Muscle layer of colon (tissue), 2 donors: ENCODE results near the gene NR2F1-AS1.
A peak's percentile ranks its signal among the peaks of the same experiment; 100 is the strongest.

ENCODE experiments used
- H3K27ac ChIP-seq: one replicate; pipeline ENCODE4 v1.7.0; 2013; ENCODE audit warnings: low read depth, mild to moderate bottlenecking, low read length, moderate library complexity
- H3K27me3 ChIP-seq, 2 donors: one replicate each; pipeline ENCODE4 v1.7.0; 2013; ENCODE audit warnings: low read length in 2 of 2, mild to moderate bottlenecking in 2 of 2; ENCODE audit not compliant: insufficient read depth in 2 of 2, control insufficient read depth in 1 of 2
- H3K36me3 ChIP-seq: one replicate; pipeline ENCODE4 v1.7.0; 2013; ENCODE audit warnings: mild to moderate bottlenecking, low read length; ENCODE audit not compliant: insufficient read depth
- H3K4me1 ChIP-seq: one replicate; pipeline ENCODE4 v1.7.0; 2013; ENCODE audit warnings: mild to moderate bottlenecking, low read length; ENCODE audit not compliant: insufficient read depth
- H3K4me3 ChIP-seq, 2 donors: one replicate each; pipeline ENCODE4 v1.7.0; 2013; ENCODE audit warnings: low read length in 2 of 2, low read depth in 1 of 2, mild to moderate bottlenecking in 1 of 2, moderate library complexity in 1 of 2
- H3K9ac ChIP-seq: one replicate; pipeline ENCODE4 v1.7.0; 2013; ENCODE audit warnings: low read length
- H3K9me3 ChIP-seq: one replicate; pipeline ENCODE4 v1.7.0; 2013; ENCODE audit warnings: mild to moderate bottlenecking, low read length
- donor health status: abdominal sarcoma.
- donor health status: Adenocarcinoma of cecum.

The NR2F1-AS1 gene

GRCh38 chr5:93610581-93611272 lies 29.7 kb upstream of the NR2F1-AS1 start:
- Histone ChIP-seq H3K4me3 (no peak overlapping the region), H3K27ac (no peak overlapping the region), H3K4me1 (peaks cover 4% of the 10 kb centered on the region), H3K27me3 (peaks cover 77 to 84% of the 10 kb centered on the region in 2 donors), H3K9ac (no peak overlapping the region), H3K36me3 (no peaks in the 10 kb centered on the region), H3K9me3 (peaks cover 24% of the 10 kb centered on the region)

GRCh38 chr5:93609762-93610161 lies 28.7 kb upstream of the NR2F1-AS1 start:
- H3K4me1 ChIP-seq: peaks cover 4% of the 10 kb centered on the region
- H3K4me3 ChIP-seq: no peak overlapping the region
- H3K9ac ChIP-seq: no peak overlapping the region
- H3K27me3 ChIP-seq: peaks cover 83 to 93% of the 10 kb centered on the region in 2 donors
- H3K27ac ChIP-seq: no peak overlapping the region
- peaks cover 24% of the 10 kb centered on the region for H3K9me3 ChIP-seq
- H3K36me3 ChIP-seq: no peaks in the 10 kb centered on the region

GRCh38 chr5:93608855-93609254 lies 27.8 kb upstream of the NR2F1-AS1 start:
- no peak overlapping the region for H3K27ac ChIP-seq
- peaks cover 4% of the 10 kb centered on the region for H3K4me1 ChIP-seq
- no peak overlapping the region for H3K9ac ChIP-seq
- peaks cover 90 to 91% of the 10 kb centered on the region in 2 donors for H3K27me3 ChIP-seq
- no peak overlapping the region for H3K4me3 ChIP-seq
- peaks cover 24% of the 10 kb centered on the region for H3K9me3 ChIP-seq
- H3K36me3 ChIP-seq: no peaks in the 10 kb centered on the region

GRCh38 chr5:93607367-93608258 lies 26.6 kb upstream of the NR2F1-AS1 start:
- Histone ChIP-seq H3K27me3 (peaks cover 90 to 93% of the 10 kb centered on the region in 2 donors), H3K9ac (no peak overlapping the region), H3K9me3 (peaks cover 24% of the 10 kb centered on the region), H3K4me1 (peaks cover 4% of the 10 kb centered on the region), H3K36me3 (no peaks in the 10 kb centered on the region), H3K4me3 (peak overlapping the region in 1 of 2 donors; percentile 15), H3K27ac (no peak overlapping the region)

GRCh38 chr5:93606382-93606752 lies 25.3 kb upstream of the NR2F1-AS1 start:
- Histone ChIP-seq H3K4me1 (peaks cover 4% of the 10 kb centered on the region), H3K36me3 (no peaks in the 10 kb centered on the region), H3K9me3 (peaks cover 24% of the 10 kb centered on the region), H3K4me3 (no peak overlapping the region), H3K27ac (no peak overlapping the region), H3K27me3 (peaks cover 90 to 93% of the 10 kb centered on the region in 2 donors), H3K9ac (no peak overlapping the region)

GRCh38 chr5:93604644-93605515 lies 23.9 kb upstream of the NR2F1-AS1 start:
- no peak overlapping the region for H3K27ac ChIP-seq
- H3K4me3 ChIP-seq: no peak overlapping the region

GRCh38 chr5:93603793-93604643 lies 23.0 kb upstream of the NR2F1-AS1 start:
- peaks cover 78 to 88% of the 10 kb centered on the region in 2 donors for H3K27me3 ChIP-seq
- H3K4me1 ChIP-seq: peaks cover 4% of the 10 kb centered on the region
- no peaks in the 10 kb centered on the region for H3K36me3 ChIP-seq
- peaks cover 4% of the 10 kb centered on the region for H3K9me3 ChIP-seq
- no peak overlapping the region for H3K27ac ChIP-seq
- peak overlapping the region in 1 of 2 donors; percentile 18 for H3K4me3 ChIP-seq
- no peak overlapping the region for H3K9ac ChIP-seq

More at GRCh38 chr5:93604644-93605515, 23.9 kb upstream of the NR2F1-AS1 start:
- peaks cover 4% of the 10 kb centered on the region for H3K4me1 ChIP-seq
- H3K9ac ChIP-seq: no peak overlapping the region
- no peaks in the 10 kb centered on the region for H3K36me3 ChIP-seq
- H3K9me3 ChIP-seq: peaks cover 11% of the 10 kb centered on the region
- H3K27me3 ChIP-seq: peaks cover 83 to 90% of the 10 kb centered on the region in 2 donors

GRCh38 chr5:93603078-93603792 lies 22.2 kb upstream of the NR2F1-AS1 start:
- H3K27me3 ChIP-seq: peaks cover 70 to 85% of the 10 kb centered on the region in 2 donors
- peaks cover 4% of the 10 kb centered on the region for H3K4me1 ChIP-seq
- H3K9ac ChIP-seq: no peak overlapping the region
- H3K27ac ChIP-seq: no peak overlapping the region
- no peaks in the 10 kb centered on the region for H3K36me3 ChIP-seq
- no peak overlapping the region for H3K4me3 ChIP-seq
- H3K9me3 ChIP-seq: no peaks in the 10 kb centered on the region

GRCh38 chr5:93602241-93603077 lies 21.4 kb upstream of the NR2F1-AS1 start:
- Histone ChIP-seq H3K4me1 (no peaks in the 10 kb centered on the region), H3K9ac (no peak overlapping the region), H3K27me3 (peaks cover 67 to 84% of the 10 kb centered on the region in 2 donors), H3K9me3 (no peaks in the 10 kb centered on the region), H3K4me3 (no peak overlapping the region), H3K27ac (no peak overlapping the region), H3K36me3 (no peaks in the 10 kb centered on the region)
